SH-SY5Y (cell line): Measurements from ENCODE around the gene PPP1R13L.

Experiments
- GATA2 ChIP-seq: IDR thresholded peaks from 2 replicates; pipeline ENCODE4 v1.6.1; 2011; ENCODE audit warnings: mild to moderate bottlenecking, low read depth, low read length
- GATA3 ChIP-seq: IDR thresholded peaks from 2 replicates; pipeline ENCODE4 v1.6.1; 2011; ENCODE audit warnings: low read depth, mild to moderate bottlenecking, low read length, moderate library complexity

- TF ChIP-seq GATA2 = no peak
- TF ChIP-seq GATA3 = no peak
Observed at GRCh38 chr19:45403272-45403671, 1.6 kb downstream of the PPP1R13L start.
